Vagina (tissue), 2 donors: ENCODE results near the gene HOXD4. TPM values are rescaled to one million over a fixed set of nuclear protein-coding genes. Genes with fewer than 3 reads are reported as not detected.

ENCODE experiments used
- DNase-seq, 2 donors: peaks; one replicate each; pipeline ENCODE4 v3.0.0-alpha.2; 2017; ENCODE audit errors: extremely low spot score in 2 of 2
- H3K27ac ChIP-seq: fragments of 200-600 bp; sonication (generic); one replicate; pipeline ENCODE4 v1.5.1; 2019
- H3K27me3 ChIP-seq: fragments of 200-600 bp; sonication (generic); one replicate; pipeline ENCODE4 v1.5.1; 2019
- H3K36me3 ChIP-seq, 2 donors: fragments of 200-600 bp; sonication (generic); one replicate each; pipeline ENCODE4 v1.5.1; 2017 to 2019
- H3K4me1 ChIP-seq: fragments of 200-600 bp; sonication (generic); one replicate; pipeline ENCODE4 v1.5.1; 2019
- H3K4me3 ChIP-seq, 2 donors: fragments of 200-600 bp; sonication (generic); 1 replicate in 1 of 2; 2 replicates in 1 of 2; pipeline ENCODE4 v1.5.1; 2016 to 2019
- H3K9me3 ChIP-seq: fragments of 200-600 bp; sonication (generic); one replicate; pipeline ENCODE4 v1.5.1; 2019
- POLR2A ChIP-seq, 2 donors: fragments of 450-650 bp; IDR thresholded peaks; one replicate each; pipeline ENCODE4 v1.6.1; 2017; ENCODE audit warnings: antibody characterized with exemption in 2 of 2, mild to moderate bottlenecking in 2 of 2, moderate library complexity in 2 of 2
- POLR2AphosphoS5 ChIP-seq, 2 donors: sonication (generic); formaldehyde crosslinking; IDR thresholded peaks; one replicate each; pipeline ENCODE4 v1.9.0; 2017; ENCODE audit warnings: antibody characterized with exemption in 2 of 2, mild to moderate bottlenecking in 2 of 2, low read depth in 1 of 2; ENCODE audit not compliant: insufficient read depth in 1 of 2
- intact Hi-C: fragments of 100-400 bp; cut with DNase I; formaldehyde crosslinking; loops from one replicate; pipeline ENCODE4 v1.15.1; 2023
- total RNA-seq: library from RNA; depleted of rRNA; stranded (reverse); fragments of >200 nt; gene quantifications from one replicate; pipeline ENCODE4 v1.2.3, GENCODE V29; 2016
- TF ChIP-seq, protein P1 (sequence below), 3 experiments: fragments of 450-650 bp in 2 of 3; fragments of 200-600 bp in 1 of 3; sonication (generic) in 1 of 3; IDR thresholded peaks; one replicate each; pipeline ENCODE4 v1.5.1; 2017 to 2019; ENCODE audit warnings: antibody characterized with exemption in 3 of 3, mild to moderate bottlenecking in 2 of 3, moderate library complexity in 2 of 3

Gene HOXD4
- total RNA-seq, 1 donor from 2014 or later, result 4.9 TPM

DNA sequence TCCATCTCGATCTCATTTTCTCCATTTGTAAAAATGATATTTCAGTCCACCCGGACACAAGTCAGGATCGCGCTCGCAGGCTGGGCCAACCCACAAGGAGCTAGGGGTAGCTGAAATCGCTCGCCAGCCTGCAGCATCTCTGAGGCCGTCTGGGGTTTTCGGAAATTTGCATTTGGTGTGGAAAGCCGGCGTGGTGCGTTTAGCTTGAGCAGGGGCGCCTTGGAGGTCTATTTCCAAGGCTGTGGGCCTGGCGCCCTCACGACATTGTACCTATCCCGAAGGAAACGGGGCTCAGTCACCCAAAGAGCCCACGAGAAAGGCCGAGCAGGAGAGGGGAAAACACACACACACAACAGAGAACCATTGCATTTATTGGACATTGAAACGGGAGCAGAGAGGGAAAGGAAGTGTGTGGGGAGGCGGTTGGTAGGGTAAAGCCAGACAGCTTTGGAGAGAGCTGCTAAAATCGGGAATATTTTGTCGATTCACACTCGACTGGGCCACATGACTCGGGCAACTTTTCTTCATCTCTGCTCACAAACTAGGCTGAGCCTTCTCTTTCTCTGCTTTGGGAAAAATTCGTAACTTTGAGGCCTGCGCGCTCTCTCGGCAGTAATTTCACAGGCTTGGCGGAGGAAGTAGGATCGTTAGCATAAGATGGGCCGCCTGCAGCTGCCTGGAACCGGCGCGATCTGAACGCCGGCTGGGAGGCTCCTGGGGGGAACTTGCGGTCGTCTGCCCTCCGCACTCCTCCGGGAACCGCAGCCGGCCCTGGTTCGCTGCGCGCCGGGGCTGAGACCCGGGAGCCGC is 23.0 kb upstream of the HOXD4 start:
- Histone ChIP-seq H3K9me3 (no peaks in the 10 kb centered on the region), H3K4me1 (peaks cover 17% of the 10 kb centered on the region), H3K36me3 (no peaks in the 10 kb centered on the region), H3K4me3 (peak overlapping the region; percentile 46 to 58), H3K27me3 (peaks cover 5% of the 10 kb centered on the region), H3K27ac (peak overlapping the region; percentile 83)
- no peak for DNase-seq
- TF ChIP-seq POLR2AphosphoS5 (IDR thresholded peaks at IDR 0.05; ENCODE audit: insufficient read depth in 1 of 2, low read depth in 1 of 2), result peak in 1 of 2 donors; percentile 39
- TF ChIP-seq, protein P1, sequence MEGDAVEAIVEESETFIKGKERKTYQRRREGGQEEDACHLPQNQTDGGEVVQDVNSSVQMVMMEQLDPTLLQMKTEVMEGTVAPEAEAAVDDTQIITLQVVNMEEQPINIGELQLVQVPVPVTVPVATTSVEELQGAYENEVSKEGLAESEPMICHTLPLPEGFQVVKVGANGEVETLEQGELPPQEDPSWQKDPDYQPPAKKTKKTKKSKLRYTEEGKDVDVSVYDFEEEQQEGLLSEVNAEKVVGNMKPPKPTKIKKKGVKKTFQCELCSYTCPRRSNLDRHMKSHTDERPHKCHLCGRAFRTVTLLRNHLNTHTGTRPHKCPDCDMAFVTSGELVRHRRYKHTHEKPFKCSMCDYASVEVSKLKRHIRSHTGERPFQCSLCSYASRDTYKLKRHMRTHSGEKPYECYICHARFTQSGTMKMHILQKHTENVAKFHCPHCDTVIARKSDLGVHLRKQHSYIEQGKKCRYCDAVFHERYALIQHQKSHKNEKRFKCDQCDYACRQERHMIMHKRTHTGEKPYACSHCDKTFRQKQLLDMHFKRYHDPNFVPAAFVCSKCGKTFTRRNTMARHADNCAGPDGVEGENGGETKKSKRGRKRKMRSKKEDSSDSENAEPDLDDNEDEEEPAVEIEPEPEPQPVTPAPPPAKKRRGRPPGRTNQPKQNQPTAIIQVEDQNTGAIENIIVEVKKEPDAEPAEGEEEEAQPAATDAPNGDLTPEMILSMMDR (IDR thresholded peaks at IDR 0.05), result no peak
- intact Hi-C loops, result loop anchor here (5.0 to 10.0 kb wide), 2 partner anchors 509 to 1016 kb away; no protein-coding TSS in a partner anchor

DNA sequence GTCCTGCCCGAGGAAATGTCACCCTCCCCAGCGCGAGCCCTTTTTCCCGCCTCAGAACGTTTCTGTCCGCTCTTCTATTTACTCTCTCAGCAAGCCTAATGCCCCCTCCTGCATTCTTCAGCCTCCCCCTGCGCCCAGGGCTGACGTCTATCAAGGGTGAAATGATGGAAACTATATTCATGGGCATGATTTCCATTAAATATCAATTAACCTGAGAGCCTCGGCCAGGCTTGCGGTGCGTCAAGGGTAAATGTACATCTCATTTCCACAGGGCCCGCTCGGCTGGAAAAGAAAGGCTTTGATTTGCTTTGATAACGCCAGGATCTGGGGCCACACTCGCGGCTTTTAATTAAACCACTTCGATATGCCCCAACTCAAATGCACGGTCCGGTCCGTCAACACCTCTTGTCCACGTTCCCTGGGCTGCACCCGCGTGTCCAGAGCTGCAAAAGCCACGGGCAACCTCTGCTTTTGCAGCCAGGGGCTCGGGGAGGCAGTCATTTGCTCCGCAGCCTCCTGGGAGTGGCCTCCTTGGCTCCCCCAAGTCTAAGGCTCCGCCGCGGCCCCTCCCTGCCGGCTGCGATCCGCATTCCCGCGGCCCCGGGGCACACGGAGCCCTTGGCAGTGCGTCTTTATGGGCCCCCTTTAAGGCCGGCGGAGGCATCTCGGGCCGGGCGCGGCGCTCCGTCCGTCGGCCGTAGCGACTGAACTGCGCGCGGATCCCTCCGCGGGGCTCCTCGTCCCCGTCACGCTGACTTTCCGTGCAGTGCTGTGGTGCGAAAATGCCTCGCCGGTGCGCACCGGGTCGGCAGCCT is 22.2 kb upstream of the HOXD4 start, which contains the start of gene HOXD8:
Gene HOXD8 (plus strand): TSS at position 724 of the 815 bp plus-strand sequence. CDS start 662 bp downstream, outside the sequence.
- no peaks in the 10 kb centered on the region for H3K9me3 ChIP-seq
- peaks cover 5% of the 10 kb centered on the region for H3K27me3 ChIP-seq
- DNase-seq, result no peak
- peak in 1 of 2 donors; percentile 21 for TF ChIP-seq POLR2A (IDR thresholded peaks at IDR 0.05)
- peak in 1 of 2 donors; percentile 67 for TF ChIP-seq POLR2AphosphoS5 (IDR thresholded peaks at IDR 0.05; ENCODE audit: insufficient read depth in 1 of 2, low read depth in 1 of 2)
- TF ChIP-seq, protein P1 (IDR thresholded peaks at IDR 0.05), result no peak
- H3K4me3 ChIP-seq, result peak within 1 kb of the TSS; percentile 46 to 58
- intact Hi-C loops, result loop anchor here (5.0 to 10.0 kb wide), 2 partner anchors 508 to 1016 kb away; no protein-coding TSS in a partner anchor
- H3K36me3 ChIP-seq, result no peaks in the 10 kb centered on the region
- H3K4me1 ChIP-seq, result peaks cover 17% of the 10 kb centered on the region
- H3K27ac ChIP-seq, result peak within 1 kb of the TSS; percentile 83

DNA sequence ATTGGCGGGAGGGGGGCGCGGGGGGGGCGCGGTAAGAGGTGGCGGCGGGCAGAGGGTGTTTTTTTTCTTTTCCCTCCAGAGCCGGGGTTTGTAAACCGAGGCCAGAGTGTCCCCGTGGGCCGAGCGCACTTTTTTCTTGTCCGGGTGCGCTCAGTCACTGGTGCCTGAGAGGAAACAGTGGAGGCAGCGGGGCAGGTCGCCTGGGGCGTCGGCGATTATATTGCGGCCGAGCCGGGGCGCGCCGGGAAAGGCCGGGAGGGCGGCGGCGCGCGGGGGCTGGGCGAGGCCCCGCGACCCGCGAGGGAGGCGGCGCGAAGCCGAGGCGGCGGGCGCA is 21.6 kb upstream of the HOXD4 start:
- intact Hi-C loops, result loop anchor here (1.0 to 10.0 kb wide), 3 partner anchors 22 to 1015 kb away; partner anchors contain the start of gene HOXD11
- Histone ChIP-seq H3K36me3 (no peaks in the 10 kb centered on the region), H3K4me1 (peaks cover 17% of the 10 kb centered on the region), H3K9me3 (no peaks in the 10 kb centered on the region), H3K27ac (peak overlapping the region; percentile 83), H3K4me3 (peak overlapping the region; percentile 46 to 58), H3K27me3 (peaks cover 5% of the 10 kb centered on the region)
- TF ChIP-seq POLR2A (IDR thresholded peaks at IDR 0.05), result no peak
- TF ChIP-seq, protein P1 (IDR thresholded peaks at IDR 0.05), result no peak
- no peak for TF ChIP-seq POLR2AphosphoS5 (IDR thresholded peaks at IDR 0.05; ENCODE audit: insufficient read depth in 1 of 2, low read depth in 1 of 2)
- DNase-seq, result no peak

DNA sequence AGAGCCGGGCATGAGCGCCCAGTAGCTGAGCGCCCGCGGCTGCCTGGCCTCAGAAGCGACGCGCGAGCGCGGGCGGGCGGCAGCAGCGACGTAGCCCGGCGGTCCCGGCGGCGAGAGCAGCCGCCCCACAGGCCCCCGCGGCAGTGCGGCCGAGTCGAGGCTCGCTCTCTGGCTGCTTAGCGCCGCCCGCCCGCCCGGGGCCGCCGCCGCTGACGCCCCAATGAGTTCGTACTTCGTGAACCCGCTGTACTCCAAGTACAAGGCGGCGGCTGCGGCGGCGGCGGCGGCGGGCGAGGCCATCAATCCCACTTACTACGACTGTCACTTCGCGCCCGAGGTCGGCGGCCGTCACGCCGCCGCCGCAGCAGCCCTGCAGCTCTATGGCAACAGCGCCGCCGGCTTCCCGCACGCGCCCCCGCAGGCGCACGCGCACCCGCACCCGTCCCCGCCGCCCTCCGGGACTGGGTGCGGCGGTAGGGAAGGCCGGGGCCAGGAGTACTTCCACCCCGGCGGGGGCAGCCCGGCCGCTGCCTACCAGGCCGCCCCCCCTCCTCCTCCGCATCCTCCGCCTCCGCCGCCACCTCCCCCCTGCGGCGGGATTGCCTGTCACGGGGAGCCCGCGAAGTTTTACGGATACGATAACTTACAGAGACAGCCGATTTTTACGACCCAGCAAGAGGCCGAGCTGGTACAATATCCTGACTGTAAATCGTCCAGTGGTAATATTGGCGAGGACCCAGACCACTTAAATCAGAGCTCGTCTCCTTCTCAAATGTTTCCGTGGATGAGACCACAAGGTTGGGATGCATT is 21.0 kb upstream of the HOXD4 start:
- Histone ChIP-seq H3K27me3 (peaks cover 5% of the 10 kb centered on the region), H3K4me3 (peak overlapping the region; percentile 46 to 58), H3K27ac (peak overlapping the region; percentile 83), H3K9me3 (no peaks in the 10 kb centered on the region), H3K4me1 (peaks cover 17% of the 10 kb centered on the region), H3K36me3 (no peaks in the 10 kb centered on the region)
- intact Hi-C loops, result loop anchor here (1.0 kb wide), 1 partner anchor 23 kb away; the partner anchor contains the start of gene HOXD11
- TF ChIP-seq POLR2AphosphoS5 (IDR thresholded peaks at IDR 0.05; ENCODE audit: insufficient read depth in 1 of 2, low read depth in 1 of 2), result peak in 1 of 2 donors; percentile 23
- peak in 1 of 2 donors; percentile 7 for TF ChIP-seq POLR2A (IDR thresholded peaks at IDR 0.05)
- TF ChIP-seq, protein P1 (IDR thresholded peaks at IDR 0.05), result no peak
- DNase-seq, result no peak
